GM15510 (cell line): ENCODE measurements around the gene PSMC1.

Experiments
- POLR2A ChIP-seq: IDR thresholded peaks from 3 replicates; pipeline ENCODE4 v1.6.1; 2011; ENCODE audit warnings: borderline replicate concordance; ENCODE audit not compliant: insufficient read length; ENCODE audit errors: extremely low read depth

The PSMC1 gene

GRCh38 chr14:90256354-90257131 is at the start of gene PSMC1:
Gene PSMC1 (plus strand): TSS chr14:90256553. CDS start chr14:90256598, 45 bp downstream.
- TF ChIP-seq POLR2A, result peak; percentile 73

- TF ChIP-seq POLR2A, result no peak
These were observed 43.1 kb upstream of the PSMC1 start for GRCh38 chr14:90213099-90213748.

- no peak for TF ChIP-seq POLR2A
These were observed 27.9 kb upstream of the PSMC1 start for GRCh38 chr14:90228478-90228877.

- no peak for TF ChIP-seq POLR2A
These were observed 21.0 kb upstream of the PSMC1 start for GRCh38 chr14:90235179-90235976.

GRCh38 chr14:90239139-90239538 is 17.2 kb upstream of the PSMC1 start:
- no peak for TF ChIP-seq POLR2A

GRCh38 chr14:90242444-90242843 is 13.9 kb upstream of the PSMC1 start:
- no peak for TF ChIP-seq POLR2A

- TF ChIP-seq POLR2A, result no peak
These were observed 9.4 kb upstream of the PSMC1 start for GRCh38 chr14:90246936-90247335.

DNA sequence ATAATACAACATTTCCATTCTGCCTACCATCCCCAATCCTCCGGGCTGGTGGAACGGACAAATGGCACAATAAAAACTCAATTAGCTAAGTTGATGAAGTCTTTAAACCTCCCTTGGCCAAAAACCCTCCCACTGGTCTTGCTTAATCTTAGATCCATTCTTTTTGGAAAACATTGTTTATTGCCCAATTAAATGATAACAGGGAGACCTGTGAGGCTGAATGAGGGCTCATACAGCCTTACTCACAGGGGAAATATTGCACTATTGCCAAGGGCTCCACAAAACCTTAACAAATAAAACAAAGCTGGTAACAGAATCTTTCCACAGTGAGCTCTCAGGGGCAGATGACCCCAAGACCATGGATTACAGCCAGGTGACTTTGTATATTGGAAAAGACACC is 7.8 kb upstream of the PSMC1 start:
- TF ChIP-seq POLR2A, result no peak

DNA sequence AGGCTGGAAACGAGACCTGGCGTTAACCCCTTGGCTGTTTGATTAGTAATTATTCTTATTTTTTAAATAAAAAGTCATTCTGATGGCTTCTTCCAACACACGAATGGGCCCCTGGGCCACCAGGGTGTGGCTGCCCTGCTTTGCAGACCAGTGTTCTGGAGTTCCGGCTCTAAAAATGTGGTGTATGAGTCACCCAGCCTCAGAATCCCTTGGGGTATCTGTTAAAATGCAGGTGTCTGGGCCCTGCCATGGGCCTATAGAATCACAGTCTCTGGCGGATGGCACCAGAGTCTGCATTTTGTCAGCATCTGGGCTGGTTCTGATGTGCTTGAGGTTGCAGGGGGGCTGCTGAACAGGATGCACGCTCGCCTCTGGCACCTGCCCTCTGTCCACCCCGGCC is 2.5 kb upstream of the PSMC1 start:
- TF ChIP-seq POLR2A, result no peak

DNA sequence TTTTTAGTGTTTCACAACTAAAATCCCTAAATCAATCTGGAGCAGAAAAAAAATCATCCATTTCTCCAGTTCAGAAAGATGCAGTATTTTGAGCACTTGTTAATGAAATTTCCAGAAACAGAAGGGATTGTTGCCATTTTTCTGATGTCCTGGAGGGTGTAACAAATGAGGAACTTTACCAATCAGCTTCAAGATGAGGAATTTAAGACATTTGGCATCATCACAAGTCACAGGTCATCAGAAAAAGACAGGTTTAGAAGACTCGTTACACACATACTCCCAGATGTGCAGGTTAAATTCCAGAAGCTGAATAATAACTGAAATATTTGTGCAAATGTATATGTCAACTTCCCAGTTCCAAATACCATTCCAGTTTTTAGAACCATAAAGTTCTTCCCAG is 482 bp upstream of the PSMC1 start:
- no peak for TF ChIP-seq POLR2A

GRCh38 chr14:90263748-90264449 is 7.5 kb downstream of the PSMC1 start:
- TF ChIP-seq POLR2A, result no peak

GRCh38 chr14:90266441-90267154 is 10.2 kb downstream of the PSMC1 start:
- no peak for TF ChIP-seq POLR2A

DNA sequence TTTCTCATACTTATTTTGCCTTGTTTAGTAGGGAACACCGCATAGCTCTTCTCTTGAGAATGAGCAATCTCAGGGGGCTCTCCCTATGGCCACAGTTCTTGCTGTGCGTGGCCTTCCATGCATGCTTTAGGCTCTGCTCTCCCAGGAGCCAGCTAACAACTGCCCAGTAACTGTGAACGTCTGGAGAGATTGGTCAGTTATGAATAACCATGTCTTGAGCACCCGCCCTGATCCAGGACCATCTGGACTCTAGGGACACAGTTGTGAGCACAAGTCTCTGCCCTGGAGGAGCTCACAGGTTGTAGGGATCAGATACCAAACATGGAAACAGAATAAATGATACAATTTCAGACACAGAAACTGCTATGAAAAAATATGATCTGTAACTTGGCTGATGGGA is 12.1 kb downstream of the PSMC1 start:
- TF ChIP-seq POLR2A, result no peak

DNA sequence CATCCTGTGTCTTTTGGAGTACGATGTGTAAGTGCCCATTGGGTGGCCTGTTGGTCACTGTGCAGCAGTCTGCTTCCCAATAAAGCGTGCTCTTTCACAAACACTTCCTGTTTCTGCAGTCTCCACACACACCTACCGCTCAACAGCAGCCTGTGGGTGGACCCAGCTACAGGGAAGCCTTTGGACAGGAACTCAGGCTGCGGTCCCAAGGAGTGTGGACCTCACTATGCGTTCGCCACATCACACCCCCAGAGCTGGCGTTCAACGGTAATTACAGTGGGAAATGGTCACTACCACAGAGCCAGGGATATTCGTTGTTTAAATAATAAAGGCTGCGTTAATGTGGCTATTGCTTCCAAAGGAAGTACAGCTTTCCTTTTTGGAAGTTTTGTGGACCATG is 16.2 kb downstream of the PSMC1 start:
- TF ChIP-seq POLR2A, result no peak
